Suprapubic skin (tissue), 4 donors: ENCODE measurements around the gene SPOCK1. TPM values are rescaled to one million over a fixed set of nuclear protein-coding genes. Genes with fewer than 3 reads are reported as not detected.

Experiments used
- DNase-seq, 2 donors: peaks; one replicate each; pipeline ENCODE4 v3.0.0-alpha.2; 2019; ENCODE audit warnings: low spot score in 2 of 2
- H3K27ac ChIP-seq: fragments of 200-600 bp; sonication (generic); one replicate; pipeline ENCODE4 v1.5.1; 2019
- H3K27me3 ChIP-seq: fragments of 200-600 bp; sonication (generic); one replicate; pipeline ENCODE4 v1.5.1; 2019
- H3K36me3 ChIP-seq: fragments of 200-600 bp; sonication (generic); one replicate; pipeline ENCODE4 v1.5.1; 2019
- H3K4me1 ChIP-seq: fragments of 200-600 bp; sonication (generic); one replicate; pipeline ENCODE4 v1.5.1; 2019
- H3K4me3 ChIP-seq: fragments of 200-600 bp; sonication (generic); one replicate; pipeline ENCODE4 v1.5.1; 2019; ENCODE audit warnings: mild to moderate bottlenecking
- H3K9me3 ChIP-seq: fragments of 200-600 bp; sonication (generic); one replicate; pipeline ENCODE4 v1.5.1; 2019
- CTCF ChIP-seq, 2 donors: fragments of 200-600 bp in 1 of 2; fragments of 450-650 bp in 1 of 2; sonication (generic) in 1 of 2; IDR thresholded peaks; one replicate each; pipeline ENCODE4 v1.5.1; 2016 to 2019; ENCODE audit warnings: antibody characterized with exemption in 2 of 2, mild to moderate bottlenecking in 1 of 2, moderate library complexity in 1 of 2
- EP300 ChIP-seq: sonication (generic); formaldehyde crosslinking; IDR thresholded peaks from one replicate; pipeline ENCODE4 v1.6.1; 2017; ENCODE audit warnings: antibody characterized with exemption
- POLR2A ChIP-seq, 2 donors: fragments of 450-650 bp; IDR thresholded peaks; one replicate each; pipeline ENCODE4 v1.6.1; 2017; ENCODE audit warnings: antibody characterized with exemption in 2 of 2, mild to moderate bottlenecking in 2 of 2, moderate library complexity in 2 of 2
- POLR2AphosphoS5 ChIP-seq, 3 donors: sonication (generic); formaldehyde crosslinking; IDR thresholded peaks; one replicate each; pipeline ENCODE4 v1.6.1; 2017; ENCODE audit warnings: antibody characterized with exemption in 3 of 3
- WGBS: methylation state at CpG from one replicate; pipeline ENCODE4 v1.1.5; 2018; 5-methylcytosine and 5-hydroxymethylcytosine counted together
- total RNA-seq, 4 donors: library from RNA; depleted of rRNA; stranded (reverse); fragments of >200 nt; gene quantifications; one replicate each; pipeline ENCODE4 v1.1.0, GENCODE V29; 2016

Gene SPOCK1
- total RNA-seq, 4 donors from 2014 or later: 3.9 to 11.6 (median 5.4) TPM

GRCh38 chr5:137148655-137149054 is 350.5 kb downstream of the SPOCK1 start:
- Histone ChIP-seq H3K36me3 (no peaks in the 10 kb centered on the region), H3K27me3 (no peaks in the 10 kb centered on the region), H3K4me3 (no peak overlapping the region), H3K9me3 (no peaks in the 10 kb centered on the region), H3K4me1 (peaks cover 15% of the 10 kb centered on the region), H3K27ac (no peak overlapping the region)
- no peak for TF ChIP-seq CTCF (IDR thresholded peaks at IDR 0.05)
- TF ChIP-seq EP300: no peak
- TF ChIP-seq POLR2AphosphoS5 (IDR thresholded peaks at IDR 0.05): no peak
- WGBS: 82% methylated on average over 2 of the region's 2 CpGs
- DNase-seq: no peak

GRCh38 chr5:137148159-137148558 is 351.0 kb downstream of the SPOCK1 start:
- Histone ChIP-seq H3K36me3 (no peaks in the 10 kb centered on the region), H3K9me3 (no peaks in the 10 kb centered on the region), H3K4me1 (peaks cover 18% of the 10 kb centered on the region), H3K27ac (no peak overlapping the region), H3K27me3 (no peaks in the 10 kb centered on the region), H3K4me3 (no peak overlapping the region)
- DNase-seq: no peak
- 60% methylated on average over 1 of the region's 1 CpG for WGBS
- TF ChIP-seq EP300 (no peak), POLR2A (IDR thresholded peaks at IDR 0.05) (no peak), POLR2AphosphoS5 (IDR thresholded peaks at IDR 0.05) (no peak), CTCF (IDR thresholded peaks at IDR 0.05) (no peak)

GRCh38 chr5:137147346-137147745 is 351.8 kb downstream of the SPOCK1 start:
- no peak for DNase-seq
- Histone ChIP-seq H3K27me3 (no peaks in the 10 kb centered on the region), H3K36me3 (no peaks in the 10 kb centered on the region), H3K4me3 (no peak overlapping the region), H3K27ac (no peak overlapping the region), H3K4me1 (peaks cover 26% of the 10 kb centered on the region), H3K9me3 (no peaks in the 10 kb centered on the region)
- TF ChIP-seq POLR2AphosphoS5 (IDR thresholded peaks at IDR 0.05): no peak
- TF ChIP-seq POLR2A (IDR thresholded peaks at IDR 0.05): no peak
- no peak for TF ChIP-seq CTCF (IDR thresholded peaks at IDR 0.05)
- no peak for TF ChIP-seq EP300
- WGBS: 79% methylated on average over 5 of the region's 5 CpGs

- Histone ChIP-seq H3K4me1 (peaks cover 34% of the 10 kb centered on the region), H3K9me3 (no peaks in the 10 kb centered on the region), H3K27ac (peak overlapping the region; percentile 41), H3K4me3 (no peak overlapping the region), H3K27me3 (no peaks in the 10 kb centered on the region), H3K36me3 (no peaks in the 10 kb centered on the region)
- DNase-seq: peak in 1 of 2 donors; percentile 79
- WGBS: 20% methylated on average over 8 of the region's 8 CpGs
- TF ChIP-seq POLR2AphosphoS5 (IDR thresholded peaks at IDR 0.05) (no peak), EP300 (no peak), POLR2A (IDR thresholded peaks at IDR 0.05) (peak in 1 of 2 donors; percentile 21)
Measured at GRCh38 chr5:137146402-137146890, 352.7 kb downstream of the SPOCK1 start.

- Histone ChIP-seq H3K9me3 (no peaks in the 10 kb centered on the region), H3K4me1 (peaks cover 34% of the 10 kb centered on the region), H3K27ac (peak overlapping the region; percentile 41), H3K4me3 (no peak overlapping the region), H3K36me3 (no peaks in the 10 kb centered on the region), H3K27me3 (no peaks in the 10 kb centered on the region)
- DNase-seq: no peak
- TF ChIP-seq CTCF (IDR thresholded peaks at IDR 0.05) (no peak), POLR2A (IDR thresholded peaks at IDR 0.05) (no peak), EP300 (no peak), POLR2AphosphoS5 (IDR thresholded peaks at IDR 0.05) (no peak)
- WGBS: 88% methylated on average over 2 of the region's 2 CpGs
Measured at GRCh38 chr5:137145721-137146120, 353.4 kb downstream of the SPOCK1 start.

GRCh38 chr5:137144656-137145055 is 354.5 kb downstream of the SPOCK1 start:
- WGBS: 86% methylated on average over 4 of the region's 4 CpGs
- no peak overlapping the region for H3K4me3 ChIP-seq
- H3K4me1 ChIP-seq: peaks cover 34% of the 10 kb centered on the region
- H3K27ac ChIP-seq: no peak overlapping the region
- TF ChIP-seq EP300 (no peak), CTCF (IDR thresholded peaks at IDR 0.05) (no peak), POLR2A (IDR thresholded peaks at IDR 0.05) (no peak), POLR2AphosphoS5 (IDR thresholded peaks at IDR 0.05) (no peak)
- no peaks in the 10 kb centered on the region for H3K36me3 ChIP-seq
- no peaks in the 10 kb centered on the region for H3K27me3 ChIP-seq
- DNase-seq: no peak
- no peaks in the 10 kb centered on the region for H3K9me3 ChIP-seq
